HEK293T (cell line): ENCODE data around the gene NECAB2.

Experiments
- CTCF ChIA-PET: fragments of 350-600 bp; formaldehyde crosslinking; extraction: SDS; loops from one replicate; lab custom pipeline; 2021; ENCODE audit warnings: antibody characterized with exemption, inconsistent platforms; lab: Yijun Ruan, JAX
- POLR2A ChIA-PET: fragments of 350-600 bp; formaldehyde crosslinking; extraction: SDS; loops from one replicate; lab custom pipeline; 2020; ENCODE audit warnings: antibody characterized with exemption, inconsistent platforms; lab: Yijun Ruan, JAX
- DNase-seq: peaks from one replicate; pipeline ENCODE4 v3.0.0; 2012; ENCODE audit warnings: mixed read lengths; ENCODE audit errors: extremely low spot score
- ARNT ChIP-seq: fragments of 450-650 bp; IDR thresholded peaks from 2 replicates; pipeline ENCODE4 v1.6.1; 2017; ENCODE audit warnings: mild to moderate bottlenecking
- BHLHE40 ChIP-seq: fragments of 450-650 bp; IDR thresholded peaks from 2 replicates; pipeline ENCODE4 v1.6.1; 2016; ENCODE audit warnings: mild to moderate bottlenecking, moderate library complexity, borderline replicate concordance
- CTBP1 ChIP-seq: fragments of 450-650 bp; IDR thresholded peaks from 2 replicates; pipeline ENCODE4 v1.6.1; 2016; ENCODE audit warnings: borderline replicate concordance
- ELF4 ChIP-seq: fragments of 450-650 bp; IDR thresholded peaks from 2 replicates; pipeline ENCODE4 v1.6.1; 2017; ENCODE audit warnings: antibody characterized with exemption
- FOXA1 ChIP-seq: fragments of 450-650 bp; IDR thresholded peaks from 2 replicates; pipeline ENCODE4 v1.6.1; 2016; ENCODE audit warnings: mild to moderate bottlenecking
- FOXK2 ChIP-seq: fragments of 450-650 bp; IDR thresholded peaks from 2 replicates; pipeline ENCODE4 v1.6.1; 2016; ENCODE audit warnings: mild to moderate bottlenecking
- FOXM1 ChIP-seq: fragments of 450-650 bp; IDR thresholded peaks from 2 replicates; pipeline ENCODE4 v1.6.1; 2017; ENCODE audit warnings: mild to moderate bottlenecking, borderline replicate concordance
- HDGF ChIP-seq: fragments of 450-650 bp; IDR thresholded peaks from 2 replicates; pipeline ENCODE4 v1.6.1; 2017; ENCODE audit warnings: antibody characterized with exemption, borderline replicate concordance
- L3MBTL2 ChIP-seq: fragments of 450-650 bp; conservative IDR thresholded peaks from 2 replicates; pipeline ENCODE4 v1.6.1; 2016; ENCODE audit warnings: mild to moderate bottlenecking
- LEF1 ChIP-seq: fragments of 450-650 bp; IDR thresholded peaks from 2 replicates; pipeline ENCODE4 v1.6.1; 2017; ENCODE audit warnings: mild to moderate bottlenecking, borderline replicate concordance
- NFRKB ChIP-seq: fragments of 450-650 bp; IDR thresholded peaks from 2 replicates; pipeline ENCODE4 v1.6.1; 2016; ENCODE audit warnings: mild to moderate bottlenecking, moderate library complexity
- SP1 ChIP-seq: fragments of 450-650 bp; IDR thresholded peaks from 2 replicates; pipeline ENCODE4 v1.6.1; 2017
- SUZ12 ChIP-seq: fragments of 450-650 bp; IDR thresholded peaks from 2 replicates; pipeline ENCODE4 v1.6.1; 2016; ENCODE audit warnings: mild to moderate bottlenecking
- TARDBP ChIP-seq: fragments of 450-650 bp; IDR thresholded peaks from 2 replicates; pipeline ENCODE4 v1.6.1; 2016
- ZNF384 ChIP-seq: fragments of 450-650 bp; IDR thresholded peaks from 2 replicates; pipeline ENCODE4 v1.6.1; 2016
- TF ChIP-seq, protein P1 (sequence below): fragments of 450-650 bp; IDR thresholded peaks from 2 replicates; pipeline ENCODE4 v1.6.1; 2016

Gene NECAB2

GRCh38 chr16:83935005-83935857 lies 32.8 kb upstream of the NECAB2 start:
- no peak for TF ChIP-seq SP1
- POLR2A ChIA-PET = no interaction called here
- CTCF ChIA-PET = interaction anchor here (0.9 kb wide), 1 partner anchor 8 kb away, joined by 3 read pairs; no protein-coding TSS in a partner anchor
- DNase-seq = no peak

- no peak for DNase-seq
- CTCF ChIA-PET = interaction anchor here (0.9 to 1.6 kb wide), 2 partner anchors 8 to 9 kb away, joined by 3 to 4 read pairs; no protein-coding TSS in a partner anchor
- POLR2A ChIA-PET = no interaction called here
- TF ChIP-seq CTBP1 (no peak), HDGF (no peak), TARDBP (no peak), SUZ12 (no peak), SP1 (no peak), FOXA1 (no peak), L3MBTL2 (no peak), NFRKB (no peak), ELF4 (no peak), ZNF384 (no peak), BHLHE40 (no peak), FOXK2 (no peak), ARNT (no peak), FOXM1 (no peak), LEF1 (no peak)
- TF ChIP-seq, protein P1, sequence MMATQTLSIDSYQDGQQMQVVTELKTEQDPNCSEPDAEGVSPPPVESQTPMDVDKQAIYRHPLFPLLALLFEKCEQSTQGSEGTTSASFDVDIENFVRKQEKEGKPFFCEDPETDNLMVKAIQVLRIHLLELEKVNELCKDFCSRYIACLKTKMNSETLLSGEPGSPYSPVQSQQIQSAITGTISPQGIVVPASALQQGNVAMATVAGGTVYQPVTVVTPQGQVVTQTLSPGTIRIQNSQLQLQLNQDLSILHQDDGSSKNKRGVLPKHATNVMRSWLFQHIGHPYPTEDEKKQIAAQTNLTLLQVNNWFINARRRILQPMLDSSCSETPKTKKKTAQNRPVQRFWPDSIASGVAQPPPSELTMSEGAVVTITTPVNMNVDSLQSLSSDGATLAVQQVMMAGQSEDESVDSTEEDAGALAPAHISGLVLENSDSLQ = no peak
Observed at GRCh38 chr16:83935858-83936255, 32.2 kb upstream of the NECAB2 start.

DNA sequence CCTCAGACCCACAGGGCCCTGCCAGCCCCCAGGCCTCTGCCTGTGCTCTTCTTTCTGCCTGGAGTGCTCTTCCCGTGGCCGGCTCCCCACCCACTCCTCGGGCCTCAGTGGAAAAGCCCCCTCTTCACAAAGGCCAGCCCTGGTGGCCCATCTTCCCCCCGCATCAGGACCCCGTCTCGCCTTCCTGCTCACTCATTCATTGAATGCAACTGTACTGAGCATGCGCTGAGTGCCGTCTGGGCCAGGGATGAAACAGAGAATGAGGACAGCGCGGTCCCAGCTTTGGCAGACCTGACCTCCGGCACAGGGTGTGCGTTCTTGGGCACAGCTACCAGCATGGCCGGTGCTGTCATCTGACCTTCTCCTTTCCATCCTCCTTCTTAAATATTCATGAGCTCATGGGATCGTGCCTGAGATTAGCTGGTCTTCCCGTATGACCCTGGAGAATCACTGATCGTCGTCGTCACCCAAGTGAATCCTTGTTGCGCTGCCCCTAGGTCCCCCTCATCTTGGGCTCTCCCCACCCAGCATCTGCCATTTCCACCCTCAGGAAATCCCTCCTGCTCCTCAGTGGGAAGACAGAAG lies 31.4 kb upstream of the NECAB2 start:
- POLR2A ChIA-PET = no interaction called here
- CTCF ChIA-PET = interaction anchor here (1.6 kb wide), 1 partner anchor 9 kb away, joined by 4 read pairs; no protein-coding TSS in a partner anchor
- DNase-seq = no peak
- TF ChIP-seq FOXA1 (no peak), LEF1 (no peak), ZNF384 (no peak), L3MBTL2 (no peak), HDGF (no peak)

GRCh38 chr16:83937267-83937666 lies 30.8 kb upstream of the NECAB2 start:
- TF ChIP-seq TARDBP = no peak
- TF ChIP-seq NFRKB = no peak
- TF ChIP-seq ZNF384 = no peak
- TF ChIP-seq BHLHE40 = no peak
- TF ChIP-seq SP1 = no peak
- no peak for TF ChIP-seq FOXA1
- no peak for TF ChIP-seq CTBP1
- no peak for TF ChIP-seq L3MBTL2
- no peak for TF ChIP-seq FOXK2
- no peak for TF ChIP-seq FOXM1
- TF ChIP-seq HDGF = no peak
- POLR2A ChIA-PET = no interaction called here
- CTCF ChIA-PET = interaction anchor here (1.6 kb wide), 1 partner anchor 10 kb away, joined by 4 read pairs; no protein-coding TSS in a partner anchor
- no peak for DNase-seq

DNA sequence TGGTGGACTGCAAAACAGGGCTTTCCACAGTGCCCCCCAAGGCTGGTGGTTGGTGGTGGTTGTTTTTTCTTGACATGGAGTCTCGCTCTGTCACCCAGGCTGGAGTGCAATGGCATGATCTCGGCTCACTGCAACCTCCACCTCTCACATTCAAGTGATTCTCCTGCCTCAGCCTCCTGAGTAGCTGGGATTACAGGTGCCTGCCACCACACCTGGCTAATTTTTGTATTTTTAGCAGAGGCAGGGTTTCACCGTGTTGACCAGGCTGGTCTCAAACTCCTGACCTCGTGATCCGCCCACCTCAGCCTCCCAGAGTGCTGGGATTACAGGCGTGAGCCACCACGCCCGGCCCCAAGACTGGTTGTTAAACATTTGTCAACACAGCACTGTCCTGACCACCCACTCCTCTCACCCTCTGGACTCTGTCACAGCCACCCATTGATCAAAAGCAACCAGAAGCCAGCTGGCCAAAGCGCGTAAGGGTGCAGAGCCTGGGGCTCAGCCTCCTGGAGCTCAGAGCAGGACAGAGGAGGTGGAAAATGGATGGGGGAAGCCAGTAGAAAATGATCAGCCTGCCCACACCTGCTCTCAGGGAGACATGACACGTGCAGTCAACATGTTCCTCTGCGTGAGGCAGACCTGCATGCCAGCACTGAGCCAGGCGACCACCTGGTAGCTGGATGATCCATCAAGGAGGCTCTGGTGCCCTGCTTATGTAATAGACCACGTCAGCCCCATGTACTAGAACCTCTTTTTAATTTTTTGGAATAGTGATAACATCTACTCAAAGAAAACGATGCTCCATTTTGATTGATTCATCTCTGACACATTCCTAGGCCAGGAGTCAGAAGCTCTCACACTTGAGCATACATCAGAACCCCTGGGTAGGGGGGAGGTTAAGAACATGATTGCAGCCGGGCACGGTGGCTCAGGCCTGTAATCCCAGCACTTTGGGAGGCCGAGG lies 29.8 kb upstream of the NECAB2 start:
- POLR2A ChIA-PET = no interaction called here
- no peak for TF ChIP-seq FOXK2
- no peak for TF ChIP-seq ELF4
- no peak for TF ChIP-seq NFRKB
- no peak for TF ChIP-seq ZNF384
- TF ChIP-seq SP1 = no peak
- TF ChIP-seq FOXA1 = no peak
- TF ChIP-seq TARDBP = no peak
- no peak for TF ChIP-seq FOXM1
- TF ChIP-seq CTBP1 = no peak
- no peak for TF ChIP-seq HDGF
- TF ChIP-seq L3MBTL2 = no peak
- TF ChIP-seq BHLHE40 = no peak
- DNase-seq = no peak
- CTCF ChIA-PET = interaction anchor here (0.6 kb wide), 1 partner anchor 114 kb away, joined by 3 read pairs; no protein-coding TSS in a partner anchor

DNA sequence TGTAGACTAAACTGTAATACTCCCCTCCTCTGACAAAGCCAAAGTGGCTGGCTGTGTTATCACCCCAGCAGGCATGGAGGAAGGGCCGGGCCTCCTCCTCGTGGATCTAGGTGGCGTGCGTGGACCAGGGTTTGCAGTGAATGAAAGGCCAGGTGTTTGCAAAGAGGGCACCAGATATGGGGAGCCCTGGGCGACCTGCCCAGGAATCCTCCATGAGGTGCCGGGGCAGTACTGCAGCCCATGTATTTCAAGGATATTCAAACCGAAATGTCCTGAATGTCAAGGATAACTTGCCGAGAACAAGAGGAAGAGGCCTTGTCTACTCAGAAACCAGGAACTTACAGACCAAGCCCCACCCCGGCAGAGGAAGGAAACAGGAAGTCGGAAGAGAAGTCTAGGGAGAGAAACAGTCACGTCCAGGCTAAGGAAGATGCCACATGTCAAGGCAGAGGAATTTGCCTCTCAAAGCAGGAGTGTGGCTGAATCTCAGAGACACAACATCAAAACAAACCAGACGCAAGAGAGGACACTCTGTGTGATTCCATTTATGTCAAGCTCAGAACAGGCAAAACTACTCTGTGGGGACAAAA lies 28.7 kb upstream of the NECAB2 start:
- no peak for DNase-seq
- TF ChIP-seq L3MBTL2 (no peak), TARDBP (no peak), ZNF384 (no peak), SUZ12 (no peak), ARNT (no peak), CTBP1 (no peak), SP1 (no peak), FOXA1 (no peak), FOXK2 (no peak), HDGF (no peak), LEF1 (no peak)
- TF ChIP-seq, protein P1 = no peak
- ChIA-PET POLR2A (no interaction called here), CTCF (no interaction called here)
